Stimulated activated effector memory CD8-positive, alpha-beta T cell treated with anti-CD3 and anti-CD28 coated beads, Interleukin-12 subunit alpha, Interleukin-12 subunit beta, amount 100 ng/mL, for 72 hours (primary cell): Measurements from ENCODE around the gene ADGRV1.

Experiments
- ATAC-seq: fragments of 150-1000 bp; cut with Tn5 transposase; 2 replicates; pipeline ENCODE4 v1.10.0; 2021
- DNase-seq, 2 donors: peaks; one replicate each; pipeline ENCODE4 v3.0.0; 2021 to 2022; ENCODE audit warnings: low spot score in 2 of 2
- H3K27ac Mint-ChIP-seq: one replicate; pipeline ENCODE4 v1.8.0; 2022; ENCODE audit warnings: mild to moderate bottlenecking, mixed read lengths
- H3K36me3 Mint-ChIP-seq: one replicate; pipeline ENCODE4 v1.8.0; 2022; ENCODE audit warnings: mild to moderate bottlenecking, mixed read lengths
- H3K4me1 Mint-ChIP-seq: one replicate; pipeline ENCODE4 v1.8.0; 2022; ENCODE audit warnings: mixed read lengths
- H3K4me3 Mint-ChIP-seq: one replicate; pipeline ENCODE4 v1.8.0; 2022; ENCODE audit warnings: mild to moderate bottlenecking, mixed read lengths
- H3K9me3 Mint-ChIP-seq: one replicate; pipeline ENCODE4 v1.8.0; 2022; ENCODE audit warnings: mixed read lengths

Gene ADGRV1

DNA sequence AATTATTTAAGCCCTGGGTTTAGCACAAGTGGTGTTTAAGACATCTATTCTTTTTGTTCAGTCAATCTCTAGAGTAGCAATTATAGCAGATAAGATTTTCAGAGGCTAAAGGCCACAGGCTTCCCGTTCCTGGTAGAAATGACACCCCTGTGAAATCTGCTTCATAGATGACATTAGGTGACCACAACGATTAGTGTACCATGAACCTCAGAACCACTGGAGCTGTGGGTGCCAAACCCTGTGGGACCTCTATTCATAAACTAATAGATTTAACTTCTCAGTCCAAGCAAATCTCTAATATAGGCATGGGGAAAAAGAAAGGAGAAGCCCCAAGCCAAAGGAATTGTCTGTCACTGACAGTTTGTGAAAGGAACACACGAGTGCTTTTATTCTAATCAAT is 617.1 kb downstream of the ADGRV1 start:
- Mint-ChIP-seq H3K27ac (no peak overlapping the region), H3K4me1 (no peaks in the 10 kb centered on the region), H3K9me3 (no peaks in the 10 kb centered on the region), H3K4me3 (no peak overlapping the region), H3K36me3 (no peaks in the 10 kb centered on the region)
- ATAC-seq (peak; percentile 66), DNase-seq (no peak)

DNA sequence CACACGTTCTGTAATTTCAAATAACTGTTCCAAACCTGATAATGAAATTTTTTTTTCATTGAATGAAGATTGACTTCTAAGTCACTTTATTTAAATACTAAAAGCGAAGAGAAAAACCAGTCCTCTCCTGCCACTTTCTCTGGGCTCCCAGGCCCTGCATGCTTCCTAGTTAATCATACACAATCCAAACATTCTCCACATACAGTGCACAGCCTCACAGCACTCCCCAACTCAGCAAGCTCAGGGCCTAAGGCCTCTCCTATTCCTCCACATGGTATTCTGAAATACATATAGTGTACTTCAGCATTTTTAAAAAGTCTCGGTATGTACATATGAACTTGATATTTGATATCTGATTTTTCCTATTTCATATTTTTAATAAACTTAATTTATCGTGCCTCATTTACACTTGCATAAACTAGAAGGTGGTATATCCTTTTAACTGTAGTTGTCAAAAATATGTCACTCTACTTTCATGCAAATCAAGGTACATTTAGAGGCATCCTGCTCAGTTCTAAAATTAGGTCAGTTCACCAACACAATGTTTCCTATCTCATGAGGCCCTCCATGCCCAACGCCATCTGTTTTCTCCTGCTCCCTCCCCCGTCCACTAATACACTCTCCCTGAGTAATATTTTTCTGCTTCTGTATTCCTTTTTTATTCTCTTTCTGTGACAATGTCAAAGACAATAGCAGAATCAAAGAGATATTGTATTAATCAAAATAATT is 617.9 kb downstream of the ADGRV1 start:
- no peaks in the 10 kb centered on the region for H3K36me3 Mint-ChIP-seq
- ATAC-seq (no peak), DNase-seq (no peak)
- H3K4me1 Mint-ChIP-seq, result no peaks in the 10 kb centered on the region
- no peak overlapping the region for H3K4me3 Mint-ChIP-seq
- H3K27ac Mint-ChIP-seq, result no peak overlapping the region
- H3K9me3 Mint-ChIP-seq, result no peaks in the 10 kb centered on the region

DNA sequence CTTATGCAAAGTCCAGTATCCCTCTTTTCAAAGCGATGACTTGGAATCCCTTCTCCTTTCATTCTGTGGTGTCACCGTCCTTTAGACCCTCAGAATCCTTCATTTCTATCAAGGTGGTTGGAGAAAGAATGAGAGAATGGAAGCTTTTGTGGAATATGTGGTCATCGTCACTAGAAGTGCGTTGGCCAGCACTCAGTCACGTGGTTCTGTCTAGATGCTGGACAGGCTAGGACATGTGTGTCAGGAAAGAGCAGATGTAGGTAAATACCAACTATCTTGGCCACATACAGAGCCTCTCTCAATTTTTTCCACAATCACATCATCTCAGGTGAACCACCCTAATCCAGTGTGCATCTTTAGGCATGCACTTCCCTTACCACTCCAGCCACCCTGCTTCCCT is 618.5 kb downstream of the ADGRV1 start:
- Mint-ChIP-seq H3K4me3 (no peak overlapping the region), H3K4me1 (no peaks in the 10 kb centered on the region), H3K36me3 (no peaks in the 10 kb centered on the region), H3K9me3 (no peaks in the 10 kb centered on the region), H3K27ac (no peak overlapping the region)
- no peak for DNase-seq
- ATAC-seq, result no peak

DNA sequence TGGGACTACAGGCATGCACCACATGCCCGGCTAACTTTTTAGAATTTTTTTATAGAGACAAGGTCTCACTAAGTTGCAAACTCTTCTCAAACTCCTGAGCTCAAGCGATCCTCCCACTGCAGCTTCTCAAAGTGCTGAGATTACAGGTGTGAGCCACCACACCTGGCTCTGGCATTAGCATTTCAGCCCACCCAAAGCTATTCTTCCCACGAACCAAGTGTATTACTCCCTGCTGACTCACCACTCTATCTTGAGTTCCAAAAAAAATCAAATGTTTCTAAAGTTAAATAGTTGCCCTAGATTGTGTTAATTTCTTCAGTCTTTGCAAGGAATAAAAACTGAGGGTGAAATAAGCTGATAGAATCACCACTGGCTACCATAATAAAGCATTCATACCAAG is 619.0 kb downstream of the ADGRV1 start:
- H3K9me3 Mint-ChIP-seq, result no peaks in the 10 kb centered on the region
- H3K36me3 Mint-ChIP-seq, result no peaks in the 10 kb centered on the region
- DNase-seq, result no peak
- no peak for ATAC-seq
- no peaks in the 10 kb centered on the region for H3K4me1 Mint-ChIP-seq
- H3K4me3 Mint-ChIP-seq, result no peak overlapping the region
- no peak overlapping the region for H3K27ac Mint-ChIP-seq

DNA sequence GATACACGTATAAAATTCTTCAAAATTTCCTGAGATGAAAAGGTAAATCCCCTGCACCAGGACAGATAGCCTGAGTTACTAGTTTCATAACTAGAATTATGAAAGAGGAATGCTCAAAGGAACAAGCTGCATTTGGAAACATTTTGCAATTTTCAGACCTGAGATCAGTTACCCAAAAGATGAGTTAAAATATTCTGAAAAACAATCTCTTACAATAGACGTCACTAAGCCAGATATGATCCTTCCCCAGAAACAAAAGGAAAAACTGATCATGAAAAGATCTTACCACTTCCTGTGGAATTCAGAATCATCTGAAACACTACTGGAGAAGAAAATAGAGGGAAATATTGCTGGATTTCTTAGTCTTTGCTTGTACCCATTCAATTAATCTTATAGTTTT is 619.9 kb downstream of the ADGRV1 start:
- ATAC-seq (no peak), DNase-seq (no peak)
- Mint-ChIP-seq H3K27ac (no peak overlapping the region), H3K4me1 (no peaks in the 10 kb centered on the region), H3K9me3 (no peaks in the 10 kb centered on the region), H3K4me3 (no peak overlapping the region), H3K36me3 (no peaks in the 10 kb centered on the region)

DNA sequence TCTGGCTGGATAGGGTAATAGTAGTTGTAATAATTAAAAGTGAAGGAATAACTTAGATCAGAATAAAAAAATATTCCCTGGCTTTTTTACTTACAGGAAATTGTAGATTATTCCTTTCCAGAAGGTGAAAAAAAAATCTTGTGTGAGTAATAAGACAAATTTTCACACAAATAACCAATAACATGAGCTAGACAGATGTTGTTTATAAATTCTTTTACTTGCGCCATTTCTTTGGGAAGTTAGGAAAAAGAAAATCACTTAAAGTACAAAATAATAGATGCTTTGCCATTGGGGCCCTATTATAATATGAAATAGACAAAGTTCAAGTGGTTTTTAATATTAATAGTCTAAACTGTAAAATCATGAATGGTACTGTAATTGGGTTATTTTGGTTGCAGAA is 620.4 kb downstream of the ADGRV1 start:
- Mint-ChIP-seq H3K36me3 (no peaks in the 10 kb centered on the region), H3K4me3 (no peak overlapping the region), H3K4me1 (no peaks in the 10 kb centered on the region), H3K27ac (no peak overlapping the region), H3K9me3 (no peaks in the 10 kb centered on the region)
- DNase-seq (no peak), ATAC-seq (no peak)

DNA sequence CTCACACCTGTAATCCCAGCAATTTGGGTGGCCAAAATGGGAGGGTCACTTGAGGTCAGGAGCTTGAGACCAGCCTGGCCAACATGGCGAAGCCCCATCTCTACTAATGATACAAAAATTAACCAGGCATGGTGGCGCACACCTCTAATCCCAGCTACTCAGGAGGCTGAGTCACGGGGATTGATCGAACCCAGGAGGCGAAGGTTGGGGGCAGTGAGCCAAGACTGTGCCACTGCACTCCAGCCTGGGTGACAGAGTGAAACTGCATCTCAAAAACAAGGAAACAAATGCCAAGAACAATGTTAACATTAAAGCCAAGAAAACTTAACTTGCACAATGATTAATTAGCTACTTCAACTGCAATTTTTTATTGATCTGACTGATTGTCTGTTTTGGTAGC is 621.9 kb downstream of the ADGRV1 start:
- no peak for DNase-seq
- ATAC-seq, result no peak
- H3K27ac Mint-ChIP-seq, result no peak overlapping the region
- no peaks in the 10 kb centered on the region for H3K36me3 Mint-ChIP-seq
- no peaks in the 10 kb centered on the region for H3K4me1 Mint-ChIP-seq
- H3K4me3 Mint-ChIP-seq, result no peak overlapping the region
- H3K9me3 Mint-ChIP-seq, result no peaks in the 10 kb centered on the region

DNA sequence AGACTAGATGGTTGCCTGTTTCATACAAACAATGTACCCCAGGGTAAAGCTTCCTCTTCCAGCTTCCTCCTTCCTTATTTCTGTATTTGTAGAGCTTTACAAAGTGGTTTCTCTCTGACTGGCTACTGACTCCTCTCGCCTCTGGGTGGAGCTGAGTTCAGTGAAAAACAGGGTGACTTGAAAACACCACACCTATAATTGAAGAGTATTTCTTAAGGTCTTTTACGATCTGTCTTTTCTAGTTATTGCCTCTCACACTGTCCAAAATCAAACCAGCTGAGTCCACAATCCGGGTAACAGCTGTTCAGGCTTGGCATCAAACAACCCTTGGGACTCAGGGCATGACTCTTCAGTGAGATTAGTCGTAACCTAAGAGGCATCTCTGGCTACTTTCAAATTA is 624.2 kb downstream of the ADGRV1 start:
- ATAC-seq (no peak), DNase-seq (no peak)
- Mint-ChIP-seq H3K27ac (no peak overlapping the region), H3K4me3 (no peak overlapping the region), H3K36me3 (no peaks in the 10 kb centered on the region), H3K4me1 (no peaks in the 10 kb centered on the region), H3K9me3 (no peaks in the 10 kb centered on the region)

DNA sequence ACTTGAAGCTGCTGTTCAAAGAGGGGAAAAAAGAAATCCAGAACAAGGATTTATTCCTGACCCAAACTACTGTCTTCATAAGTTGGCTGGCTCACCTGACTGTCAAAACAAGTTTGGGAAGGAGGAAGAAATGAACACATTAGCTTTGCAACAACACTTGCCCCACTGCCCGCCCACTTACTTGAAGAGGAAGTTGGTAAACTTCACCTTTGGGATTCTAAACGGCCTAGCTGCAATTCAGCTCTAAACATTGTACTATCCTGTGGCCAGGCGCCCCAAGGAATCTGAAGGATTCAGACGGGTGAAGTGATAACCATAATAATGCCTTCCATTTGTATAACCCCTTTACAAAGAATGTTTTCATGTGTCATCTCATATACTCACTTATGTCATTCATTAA is 625.1 kb downstream of the ADGRV1 start:
- Mint-ChIP-seq H3K36me3 (no peaks in the 10 kb centered on the region), H3K4me1 (no peaks in the 10 kb centered on the region), H3K4me3 (no peak overlapping the region), H3K9me3 (no peaks in the 10 kb centered on the region), H3K27ac (peak overlapping the region; percentile 48)
- DNase-seq, result no peak
- no peak for ATAC-seq

DNA sequence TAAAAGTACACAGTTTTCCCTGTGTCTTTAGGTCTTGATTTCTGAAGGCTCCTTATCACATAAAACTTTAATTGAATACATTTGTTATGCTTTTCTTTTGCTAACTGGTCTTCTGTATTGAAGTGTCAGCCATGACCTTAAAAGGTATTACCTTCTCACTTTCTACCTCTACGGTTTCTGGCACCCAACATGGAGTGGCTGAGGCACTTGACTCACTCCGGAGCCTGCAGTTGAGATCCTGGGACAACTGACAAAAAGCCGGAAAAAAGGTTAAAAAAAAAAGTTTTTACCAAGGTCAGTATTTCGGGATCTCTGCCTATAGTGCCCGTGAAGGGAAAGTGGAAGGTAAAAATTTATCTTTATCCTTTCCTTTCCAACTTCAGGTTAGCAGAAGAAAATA is 627.5 kb downstream of the ADGRV1 start:
- ATAC-seq (no peak), DNase-seq (no peak)
- no peaks in the 10 kb centered on the region for H3K36me3 Mint-ChIP-seq
- H3K4me1 Mint-ChIP-seq, result no peaks in the 10 kb centered on the region
- H3K27ac Mint-ChIP-seq, result no peak overlapping the region
- H3K4me3 Mint-ChIP-seq, result no peak overlapping the region
- no peaks in the 10 kb centered on the region for H3K9me3 Mint-ChIP-seq

DNA sequence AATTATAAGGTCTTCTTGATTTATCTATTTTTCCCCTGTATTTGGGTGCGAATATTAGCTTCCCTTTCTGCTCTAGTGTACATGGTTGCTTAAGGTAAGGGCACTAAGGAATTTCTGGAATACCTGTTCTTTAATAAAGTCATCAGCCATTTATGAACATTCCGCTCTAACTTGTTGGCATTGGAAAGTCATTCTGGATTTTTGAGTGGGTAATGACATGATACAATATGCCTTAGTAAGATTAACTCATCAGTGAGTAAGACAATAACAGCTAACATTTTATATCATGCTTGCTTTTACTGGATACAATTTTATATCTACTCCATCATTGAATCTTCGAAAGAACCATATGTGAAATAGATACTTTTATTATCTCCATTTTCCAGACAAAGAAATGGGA is 628.4 kb downstream of the ADGRV1 start:
- DNase-seq (no peak), ATAC-seq (no peak)
- Mint-ChIP-seq H3K27ac (no peak overlapping the region), H3K9me3 (no peaks in the 10 kb centered on the region), H3K4me3 (no peak overlapping the region), H3K4me1 (no peaks in the 10 kb centered on the region), H3K36me3 (no peaks in the 10 kb centered on the region)

DNA sequence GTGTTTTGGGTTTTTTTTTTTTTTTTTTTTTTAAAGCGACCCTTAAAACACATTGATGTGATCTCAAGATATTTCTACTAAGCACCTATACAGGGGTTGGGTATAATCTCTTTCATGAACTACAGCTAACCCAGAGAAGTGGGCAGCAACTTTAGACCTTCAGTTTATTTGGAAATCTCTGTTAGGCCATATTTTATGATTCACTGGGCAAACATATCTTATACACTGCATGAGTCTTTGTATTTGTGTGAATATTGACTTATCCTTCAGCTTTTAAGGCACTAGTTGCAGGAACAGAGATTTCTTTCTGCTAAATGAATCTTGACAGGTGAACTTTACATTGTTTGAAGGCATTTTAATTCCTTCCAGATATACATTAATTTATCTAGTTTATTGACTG is 630.2 kb downstream of the ADGRV1 start:
- Mint-ChIP-seq H3K27ac (no peak overlapping the region), H3K4me1 (no peaks in the 10 kb centered on the region), H3K4me3 (no peak overlapping the region), H3K9me3 (no peaks in the 10 kb centered on the region), H3K36me3 (no peaks in the 10 kb centered on the region)
- DNase-seq (no peak), ATAC-seq (no peak)

DNA sequence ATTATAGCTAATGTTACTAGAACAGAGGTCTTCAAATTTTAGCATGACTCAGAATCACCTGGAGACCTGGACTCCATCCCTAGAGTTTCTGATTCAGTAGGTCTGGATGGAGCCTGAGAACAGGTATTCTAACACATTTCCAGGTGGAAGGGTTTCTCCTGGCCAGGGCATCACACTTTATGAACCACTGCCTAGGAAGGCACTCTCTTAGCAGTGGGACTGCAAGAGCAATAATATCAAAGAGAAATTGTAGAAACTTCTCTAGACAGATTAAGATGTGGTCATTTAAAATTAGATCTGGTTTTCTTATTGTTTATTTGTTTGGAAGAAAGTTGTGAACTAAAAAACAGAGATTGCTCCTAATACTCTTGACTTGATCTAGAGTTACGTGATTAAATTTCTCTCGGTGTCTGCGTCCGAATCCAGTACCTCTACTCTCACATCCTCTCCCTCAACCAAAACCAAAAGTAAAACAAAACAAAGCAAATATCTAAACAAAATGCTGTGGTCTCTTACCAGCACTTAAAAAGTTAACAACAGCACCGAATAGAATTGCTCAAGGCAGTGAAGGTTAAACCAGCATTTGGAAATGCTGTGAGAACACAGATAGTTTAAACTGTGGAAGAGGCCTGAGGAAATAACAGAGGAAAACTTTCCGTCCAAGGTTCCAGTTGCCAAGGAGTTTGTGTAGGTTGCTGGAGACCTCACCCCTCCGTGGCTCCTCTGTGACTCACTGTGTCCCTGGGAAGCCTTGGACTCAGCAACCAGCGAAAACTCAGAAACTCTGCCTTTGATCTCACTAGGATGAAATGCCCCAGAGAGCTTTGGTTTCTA is 631.1 kb downstream of the ADGRV1 start:
- DNase-seq, result no peak
- H3K4me3 Mint-ChIP-seq, result no peak overlapping the region
- no peaks in the 10 kb centered on the region for H3K4me1 Mint-ChIP-seq
- H3K36me3 Mint-ChIP-seq, result no peaks in the 10 kb centered on the region
- no peak overlapping the region for H3K27ac Mint-ChIP-seq
- ATAC-seq, result no peak
- no peaks in the 10 kb centered on the region for H3K9me3 Mint-ChIP-seq

DNA sequence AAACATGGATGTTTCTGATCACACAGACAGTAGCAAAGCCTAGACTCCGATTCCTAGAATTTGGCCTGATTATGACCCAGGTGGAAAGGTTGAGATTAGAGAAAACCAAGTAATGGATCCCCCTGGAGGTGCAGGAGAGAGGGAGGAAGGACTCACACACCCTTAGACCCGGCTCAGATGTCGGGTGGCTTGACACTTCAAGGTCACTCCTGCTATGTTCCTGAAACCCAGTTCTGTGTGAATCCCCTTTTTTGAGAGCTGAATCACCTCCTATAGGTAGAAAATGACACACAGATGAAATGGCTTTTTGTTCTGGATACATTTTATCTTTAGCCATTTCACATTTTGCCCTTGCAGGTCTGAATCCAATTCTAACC is 631.7 kb downstream of the ADGRV1 start:
- ATAC-seq (no peak), DNase-seq (no peak)
- Mint-ChIP-seq H3K36me3 (no peaks in the 10 kb centered on the region), H3K27ac (no peak overlapping the region), H3K4me1 (no peaks in the 10 kb centered on the region), H3K9me3 (no peaks in the 10 kb centered on the region), H3K4me3 (no peak overlapping the region)

DNA sequence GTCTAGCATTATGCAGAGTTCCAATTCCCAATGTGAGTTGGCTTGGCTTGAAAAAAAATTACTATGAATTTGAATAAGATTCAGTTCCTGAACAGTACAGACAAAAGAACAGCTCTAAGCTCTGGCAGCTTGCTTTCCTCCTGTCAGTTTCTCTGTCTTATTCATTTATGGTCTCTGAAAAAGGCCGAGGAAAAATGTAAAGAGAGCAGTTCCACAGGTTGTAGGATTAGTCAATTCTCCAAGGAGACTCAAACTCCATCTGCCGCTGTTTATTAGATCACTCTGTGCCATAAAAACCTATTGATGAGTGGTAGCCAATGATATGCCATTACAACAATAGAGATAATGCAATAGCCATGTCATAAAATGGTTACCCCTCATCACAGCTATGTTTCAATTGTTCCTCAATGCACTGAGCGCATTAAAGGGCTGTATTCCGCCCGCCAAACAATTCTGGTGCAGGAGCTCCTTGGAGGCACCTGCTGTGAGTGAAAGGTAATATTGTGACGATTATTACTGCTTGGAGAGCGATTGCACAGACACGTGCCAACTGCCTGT is 636.3 kb downstream of the ADGRV1 start:
- Mint-ChIP-seq H3K36me3 (no peaks in the 10 kb centered on the region), H3K9me3 (no peaks in the 10 kb centered on the region)

DNA sequence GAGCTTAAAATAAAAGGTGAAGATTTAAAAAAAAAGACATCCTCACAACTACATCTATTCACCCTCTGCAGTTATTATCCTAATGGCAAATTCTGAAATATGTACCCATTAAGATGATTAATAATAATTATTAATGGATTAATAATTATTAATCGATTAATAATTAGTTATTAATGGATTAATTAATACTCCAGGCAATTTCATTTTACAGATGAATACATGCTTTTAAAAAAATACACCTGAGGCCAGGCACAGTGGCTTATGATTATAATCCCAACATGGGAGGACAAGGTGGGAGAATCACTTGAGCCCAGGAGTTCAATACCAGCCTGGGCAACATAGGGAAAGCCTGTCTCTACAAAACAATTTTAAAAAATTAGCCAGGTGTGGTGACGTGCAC is 642.1 kb downstream of the ADGRV1 start:
- H3K27ac Mint-ChIP-seq, result no peak overlapping the region
- no peaks in the 10 kb centered on the region for H3K4me1 Mint-ChIP-seq
- H3K9me3 Mint-ChIP-seq, result no peaks in the 10 kb centered on the region
- no peaks in the 10 kb centered on the region for H3K36me3 Mint-ChIP-seq
- DNase-seq (no peak), ATAC-seq (no peak)
- H3K4me3 Mint-ChIP-seq, result no peak overlapping the region

More for the DNA sequence above, 636.3 kb downstream of the ADGRV1 start:
- H3K4me3 Mint-ChIP-seq, result no peak overlapping the region
- DNase-seq (no peak), ATAC-seq (no peak)
- H3K27ac Mint-ChIP-seq, result no peak overlapping the region
- no peaks in the 10 kb centered on the region for H3K4me1 Mint-ChIP-seq
